ENCODE data around the gene FAM76B.

DNA sequence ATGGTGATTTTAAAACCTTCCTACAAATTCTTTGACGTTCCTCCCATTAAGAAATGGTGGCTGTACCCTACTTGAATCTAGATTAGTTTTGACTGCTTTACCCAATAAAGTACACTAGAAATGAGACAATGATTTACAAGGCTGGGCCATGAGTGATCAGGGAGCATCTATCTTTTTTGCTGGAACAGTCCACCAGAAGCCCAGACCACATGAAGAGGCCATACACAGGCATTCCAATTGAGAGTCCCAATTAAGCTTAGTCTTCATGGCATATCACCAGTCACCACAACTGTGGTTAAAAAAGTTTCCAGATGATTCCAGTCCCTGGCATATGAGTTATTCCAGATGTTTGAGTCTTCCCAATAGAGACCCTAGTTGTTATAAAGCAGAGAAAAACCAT, 39.5 kb downstream of the FAM76B start:
- no peak for TF ChIP-seq POLR2A (IDR thresholded peaks at IDR 0.05; ENCODE audit: low read depth, low read length)
- TF ChIP-seq TAF1 (IDR thresholded peaks at IDR 0.05; ENCODE audit: low read depth, low read length), result no peak
- no peak for TF ChIP-seq POLR2AphosphoS5 (IDR thresholded peaks at IDR 0.05; ENCODE audit: low read depth, low read length)
- no peak for TF ChIP-seq POU2F2 (IDR thresholded peaks at IDR 0.05; ENCODE audit: low read depth, low read length)
